K562 treated with DMSO at 1 percent for 12 hours (cell line): Measurements from ENCODE around the gene FAT2. TPM values are rescaled to one million over a fixed set of nuclear protein-coding genes. Genes with fewer than 3 reads are reported as not detected.

Experiments used
- total RNA-seq: library from RNA; unstranded; fragments of 300-600 nt; gene quantifications from 2 replicates; pipeline ENCODE4 v1.2.3, GENCODE V29; 2022; ENCODE audit not compliant: insufficient read depth

Gene FAT2
- 0.06 TPM in 1 of 2 replicates, not detected in the other for total RNA-seq

GRCh38 chr5:151591144-151591819 is at the start of gene FAT2:
Gene FAT2, minus strand, starts transcription at chr5:151591331. Its CDS starts 22,400 bp downstream, at chr5:151568931.

Other genes starting within 250 kb of the FAT2 start
- gene SLC36A2, start 243.8 kb downstream of the FAT2 start, total RNA-seq, result not detected in 2 replicates
- gene SLC36A1, start 143.7 kb downstream of the FAT2 start, total RNA-seq, result 1.7 and 5.8 TPM in 2 replicates
- gene SPARC, start 95.6 kb upstream of the FAT2 start, total RNA-seq, result 10.8 and 16.6 TPM in 2 replicates
- gene ATOX1, start 167.3 kb upstream of the FAT2 start, total RNA-seq, result 48.5 and 85.5 TPM in 2 replicates
- 25.0 and 59.5 TPM in 2 replicates for gene G3BP1, start 180.6 kb upstream of the FAT2 start, total RNA-seq